Measurements from ENCODE around the gene TAS2R40. TPM values are rescaled to one million over a fixed set of nuclear protein-coding genes. Genes with fewer than 3 reads are reported as not detected.

TAS2R40 gene
- total and polyA plus RNA-seq, 2 donors (not counting 1 experiment from before 2014, with no cell fraction given), result not detected

- no peak overlapping the region for H3K4me3 ChIP-seq (replicated peaks in 1 of 4; ENCODE audit: control extremely low read depth in 1 of 4, insufficient read depth in 1 of 4, low read depth in 3 of 4, low read length in 4 of 4)
- H2AFZ ChIP-seq (ENCODE audit: low read length), result no peak overlapping the region
- H3K27ac ChIP-seq (ENCODE audit: insufficient read depth, low read length), result no peak overlapping the region
- H3K4me2 ChIP-seq (ENCODE audit: extremely low read depth, insufficient read depth, low read length), result no peak overlapping the region
- TF ChIP-seq EZH2 (IDR thresholded peaks at IDR 0.05; ENCODE audit: low read length, missing control alignments) (no peak), CTCF (conservative IDR thresholded peaks at IDR 0.05 in 1 of 2, IDR thresholded peaks at IDR 0.05 in 1 of 2; ENCODE audit: low read depth in 1 of 2, low read length in 2 of 2) (no peak)
- H3K36me3 ChIP-seq (ENCODE audit: control insufficient read depth, insufficient read depth, low read length), result no peaks in the 10 kb centered on the region
- DNase-seq (ENCODE audit: low read depth in 2 of 2), result no peak
- H3K27me3 ChIP-seq (ENCODE audit: control insufficient read depth, insufficient read depth, low read length), result no peaks in the 10 kb centered on the region
- no peaks in the 10 kb centered on the region for H3K9me3 ChIP-seq (ENCODE audit: control insufficient read depth, insufficient read depth, low read depth, low read length)
- no peaks in the 10 kb centered on the region for H4K20me1 ChIP-seq (ENCODE audit: control insufficient read depth, extremely low read depth, insufficient read depth, low read length)
- no peaks in the 10 kb centered on the region for H3K4me1 ChIP-seq (ENCODE audit: control insufficient read depth, extremely low read depth, insufficient read depth, low read length)
- H3K79me2 ChIP-seq (ENCODE audit: control insufficient read depth, insufficient read depth, low read length), result no peaks in the 10 kb centered on the region
- no peak overlapping the region for H3K9ac ChIP-seq (ENCODE audit: insufficient read depth, low read length)
Measured at GRCh38 chr7:143234533-143234875, 12.7 kb downstream of the TAS2R40 start.

- H3K79me2 ChIP-seq (ENCODE audit: control insufficient read depth, insufficient read depth, low read length), result no peaks in the 10 kb centered on the region
- no peak for DNase-seq (ENCODE audit: low read depth in 2 of 2)
- TF ChIP-seq EZH2 (IDR thresholded peaks at IDR 0.05; ENCODE audit: low read length, missing control alignments) (no peak), CTCF (conservative IDR thresholded peaks at IDR 0.05 in 1 of 2, IDR thresholded peaks at IDR 0.05 in 1 of 2; ENCODE audit: low read depth in 1 of 2, low read length in 2 of 2) (no peak)
- H4K20me1 ChIP-seq (ENCODE audit: control insufficient read depth, extremely low read depth, insufficient read depth, low read length), result no peaks in the 10 kb centered on the region
- H3K27me3 ChIP-seq (ENCODE audit: control insufficient read depth, insufficient read depth, low read length), result no peaks in the 10 kb centered on the region
- no peaks in the 10 kb centered on the region for H3K4me1 ChIP-seq (ENCODE audit: control insufficient read depth, extremely low read depth, insufficient read depth, low read length)
- no peak overlapping the region for H3K4me3 ChIP-seq (replicated peaks in 1 of 4; ENCODE audit: control extremely low read depth in 1 of 4, insufficient read depth in 1 of 4, low read depth in 3 of 4, low read length in 4 of 4)
- H2AFZ ChIP-seq (ENCODE audit: low read length), result no peak overlapping the region
- H3K27ac ChIP-seq (ENCODE audit: insufficient read depth, low read length), result no peak overlapping the region
- no peak overlapping the region for H3K9ac ChIP-seq (ENCODE audit: insufficient read depth, low read length)
- H3K36me3 ChIP-seq (ENCODE audit: control insufficient read depth, insufficient read depth, low read length), result no peaks in the 10 kb centered on the region
- no peak overlapping the region for H3K4me2 ChIP-seq (ENCODE audit: extremely low read depth, insufficient read depth, low read length)
- no peaks in the 10 kb centered on the region for H3K9me3 ChIP-seq (ENCODE audit: control insufficient read depth, insufficient read depth, low read depth, low read length)
Measured at GRCh38 chr7:143235561-143235960, 13.7 kb downstream of the TAS2R40 start.

GRCh38 chr7:143236408-143236990 lies 14.7 kb downstream of the TAS2R40 start:
- Histone ChIP-seq H3K36me3 (ENCODE audit: control insufficient read depth, insufficient read depth, low read length) (no peaks in the 10 kb centered on the region), H3K27me3 (ENCODE audit: control insufficient read depth, insufficient read depth, low read length) (no peaks in the 10 kb centered on the region), H3K79me2 (ENCODE audit: control insufficient read depth, insufficient read depth, low read length) (no peaks in the 10 kb centered on the region), H3K4me1 (ENCODE audit: control insufficient read depth, extremely low read depth, insufficient read depth, low read length) (no peaks in the 10 kb centered on the region), H4K20me1 (ENCODE audit: control insufficient read depth, extremely low read depth, insufficient read depth, low read length) (no peaks in the 10 kb centered on the region), H3K27ac (ENCODE audit: insufficient read depth, low read length) (no peak overlapping the region), H3K9ac (ENCODE audit: insufficient read depth, low read length) (no peak overlapping the region), H2AFZ (ENCODE audit: low read length) (no peak overlapping the region), H3K4me2 (ENCODE audit: extremely low read depth, insufficient read depth, low read length) (no peak overlapping the region), H3K9me3 (ENCODE audit: control insufficient read depth, insufficient read depth, low read depth, low read length) (no peaks in the 10 kb centered on the region), H3K4me3 (replicated peaks in 1 of 4; ENCODE audit: control extremely low read depth in 1 of 4, insufficient read depth in 1 of 4, low read depth in 3 of 4, low read length in 4 of 4) (no peak overlapping the region)
- TF ChIP-seq EZH2 (IDR thresholded peaks at IDR 0.05; ENCODE audit: low read length, missing control alignments) (no peak), CTCF (conservative IDR thresholded peaks at IDR 0.05 in 1 of 2, IDR thresholded peaks at IDR 0.05 in 1 of 2; ENCODE audit: low read depth in 1 of 2, low read length in 2 of 2) (no peak)
- DNase-seq (ENCODE audit: low read depth in 2 of 2), result no peak

Measured in fibroblast of lung (primary cell).